Stimulated activated CD4-positive, alpha-beta T cell treated with anti-CD3 and anti-CD28 coated beads, TNF-alpha, amount 100 ng/mL, for 4 hours (primary cell): ENCODE measurements around the gene MT1E.
A peak's percentile ranks its signal among the peaks of the same experiment; 100 is the strongest.
"Not testable (repeated sequence)": the region's sequence is repeated elsewhere in the genome, so short reads cannot be mapped to it uniquely, and the experiment has no call there.

Experiments used
- DNase-seq, 3 experiments: peaks; one replicate each; pipeline ENCODE4 v3.0.0-alpha.2; 2020; ENCODE audit warnings: low read depth in 3 of 3

MT1E gene

DNA sequence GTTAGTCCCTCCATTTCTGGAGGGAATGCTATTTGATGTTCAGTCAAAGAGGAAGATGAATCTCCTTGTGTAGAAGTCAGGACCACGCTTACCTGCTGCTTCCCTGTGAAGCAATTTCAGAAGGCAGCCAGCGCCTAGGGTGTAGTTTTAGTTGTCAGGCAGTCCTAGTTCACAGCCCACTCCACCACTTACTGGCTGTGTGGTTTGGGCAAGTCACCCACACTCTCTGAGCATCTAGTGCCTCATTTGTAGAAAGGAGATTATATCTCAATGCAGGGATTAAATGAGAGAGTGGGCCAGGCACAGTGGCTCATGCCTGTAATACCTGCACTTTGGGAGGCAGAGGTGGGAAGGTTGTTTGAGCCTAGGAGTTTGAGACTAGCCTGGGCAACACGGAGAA, 46.6 kb downstream of the MT1E start:
- not testable (repeated sequence) for DNase-seq

DNA sequence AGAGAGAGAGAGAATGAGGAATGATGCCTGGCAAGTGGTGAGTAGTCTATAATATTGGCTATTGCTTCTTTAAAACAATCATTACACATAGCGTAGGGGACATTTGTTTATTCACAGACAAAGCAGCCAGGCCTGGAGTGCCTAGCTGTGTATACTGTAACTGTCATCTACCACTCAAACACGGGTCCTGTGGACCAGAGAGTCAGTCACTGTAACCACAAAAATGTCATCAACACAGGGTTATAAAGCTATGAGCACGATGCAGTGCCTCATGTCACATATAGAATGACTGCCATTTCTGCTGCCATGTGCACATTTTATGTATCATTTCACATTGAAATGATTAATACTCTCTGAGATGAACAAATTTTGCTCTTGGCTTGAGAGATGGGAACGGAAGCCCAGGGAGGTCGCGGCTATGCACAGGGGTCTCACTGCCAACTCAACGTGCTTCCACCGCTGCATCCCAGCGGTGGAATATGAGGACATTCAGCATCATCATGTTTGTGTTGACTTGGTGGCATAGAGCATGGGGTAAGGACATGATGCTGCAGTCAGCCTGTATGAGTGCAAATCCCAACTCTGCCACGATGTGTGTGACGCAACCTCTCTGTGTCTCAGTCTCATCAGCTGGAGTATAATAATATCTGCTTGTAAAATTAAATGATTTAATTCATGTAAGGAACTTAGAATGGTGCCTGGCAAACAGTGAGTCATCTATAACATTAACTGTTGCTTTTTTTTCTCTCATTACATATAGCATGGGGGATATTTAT, 47.4 kb downstream of the MT1E start:
- DNase-seq = no peak

GRCh38 chr16:56673921-56674320, 48.3 kb downstream of the MT1E start:
- no peak for DNase-seq

- DNase-seq = not testable (repeated sequence)
These were observed 49.0 kb downstream of the MT1E start for GRCh38 chr16:56674570-56674969.

- peak in 2 of 3 experiments; percentile 16 to 21 for DNase-seq
These were observed 50.2 kb downstream of the MT1E start for GRCh38 chr16:56675685-56676210.
